Heart left ventricle (tissue), 13 donors: ENCODE data around the gene LPAR6.

Source experiments
- POLR2A ChIP-seq, 2 donors: fragments of 450-650 bp; IDR thresholded peaks; one replicate each; pipeline ENCODE4 v1.6.1; 2017; ENCODE audit warnings: antibody characterized with exemption in 2 of 2, mild to moderate bottlenecking in 2 of 2, moderate library complexity in 2 of 2
- TF ChIP-seq, protein P1 (sequence below), 12 donors: fragments of 200-600 bp; sonication (generic) in 4 of 12; IDR thresholded peaks; one replicate each; pipeline versions ENCODE4 v1.5.0 to v1.8.0; 2018 to 2022; ENCODE audit warnings: antibody characterized with exemption in 12 of 12, mild to moderate bottlenecking in 5 of 12
- donor health status: ischemic (EF 13 %, LVEDD 7.1; RV severe dilation, severe dysfunction).
- donor health status: DM: no; HTN: yes; CAD: no.
- donor health status: DM: no; HTN: no; CAD: no.
- donor health status: ischemic (EF 25% LVEDD 6.9; RV normal size, moderate dysfunction).
- donor health status: ischemic (EF 25% LVEDD 5.7; RV mildly dilated, moderate dysfunction).
- donor health status: ischemic (EF 35%, LVEDD 5.7; RV mildly dilated, moderate dysfunction).
- donor health status: nonischemic (EF 11% LVEDD 7.7; RV severe dilation, severe dysfunction).
- donor health status: DM: yes; HTN: yes; CAD: no.
- donor health status: PGD.
- donor health status: ischemic (EF 29% LVEDD 5.4; RV normal size, mild dysfunction).
- donor health status: nonischemic (EF 23%, LVEDD 6.1; RV moderate dilation, normal function).

DNA sequence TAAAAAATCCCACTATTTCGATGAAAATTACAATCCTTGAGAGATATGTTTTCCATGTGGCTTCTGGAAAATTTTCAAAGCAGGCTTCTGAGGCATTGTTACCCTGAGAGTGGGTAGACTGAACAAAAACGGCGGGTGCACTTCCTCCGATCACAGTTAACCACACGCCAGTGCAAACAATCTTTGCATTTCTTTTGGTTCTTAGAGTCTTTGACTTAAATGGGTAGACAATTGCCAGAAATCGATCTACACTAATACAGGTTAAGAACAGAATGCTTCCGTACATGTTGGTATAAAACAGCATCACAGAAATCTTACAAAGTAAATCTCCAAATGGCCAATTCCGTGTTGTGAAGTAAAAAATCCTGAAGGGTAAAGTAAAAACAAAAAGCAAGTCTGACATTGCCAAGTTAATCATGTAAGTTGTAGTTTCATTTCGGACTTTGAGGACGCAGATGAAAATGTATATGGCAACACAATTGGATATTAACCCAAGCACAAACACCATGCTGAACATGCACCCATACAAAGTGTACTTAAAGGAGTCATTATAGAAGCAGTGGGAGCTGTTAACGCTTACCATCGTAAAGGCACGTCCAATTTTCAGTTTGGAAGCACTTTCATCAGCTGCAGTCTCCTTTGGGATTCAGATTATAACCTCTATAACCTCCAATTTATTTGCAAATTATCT, 927 bp downstream of the LPAR6 start:
- TF ChIP-seq POLR2A (IDR thresholded peaks at IDR 0.05), result no peak
- TF ChIP-seq, protein P1, sequence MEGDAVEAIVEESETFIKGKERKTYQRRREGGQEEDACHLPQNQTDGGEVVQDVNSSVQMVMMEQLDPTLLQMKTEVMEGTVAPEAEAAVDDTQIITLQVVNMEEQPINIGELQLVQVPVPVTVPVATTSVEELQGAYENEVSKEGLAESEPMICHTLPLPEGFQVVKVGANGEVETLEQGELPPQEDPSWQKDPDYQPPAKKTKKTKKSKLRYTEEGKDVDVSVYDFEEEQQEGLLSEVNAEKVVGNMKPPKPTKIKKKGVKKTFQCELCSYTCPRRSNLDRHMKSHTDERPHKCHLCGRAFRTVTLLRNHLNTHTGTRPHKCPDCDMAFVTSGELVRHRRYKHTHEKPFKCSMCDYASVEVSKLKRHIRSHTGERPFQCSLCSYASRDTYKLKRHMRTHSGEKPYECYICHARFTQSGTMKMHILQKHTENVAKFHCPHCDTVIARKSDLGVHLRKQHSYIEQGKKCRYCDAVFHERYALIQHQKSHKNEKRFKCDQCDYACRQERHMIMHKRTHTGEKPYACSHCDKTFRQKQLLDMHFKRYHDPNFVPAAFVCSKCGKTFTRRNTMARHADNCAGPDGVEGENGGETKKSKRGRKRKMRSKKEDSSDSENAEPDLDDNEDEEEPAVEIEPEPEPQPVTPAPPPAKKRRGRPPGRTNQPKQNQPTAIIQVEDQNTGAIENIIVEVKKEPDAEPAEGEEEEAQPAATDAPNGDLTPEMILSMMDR (IDR thresholded peaks at IDR 0.05), result no peak
